HUES48 (cell line): Measurements from ENCODE around the gene PJA1.

Source experiments
- H3K27ac ChIP-seq: one replicate; pipeline ENCODE4 v1.7.0; 2013; ENCODE audit warnings: low read depth, low read length, inconsistent platforms
- H3K27me3 ChIP-seq: 2 replicates; pipeline ENCODE4 v1.6.1; 2013; ENCODE audit warnings: mild to moderate bottlenecking, low read length; ENCODE audit not compliant: control insufficient read depth, insufficient read depth
- H3K36me3 ChIP-seq: 2 replicates; pipeline ENCODE4 v1.6.1; 2013; ENCODE audit warnings: low read length; ENCODE audit not compliant: control insufficient read depth, insufficient read depth
- H3K4me1 ChIP-seq: 2 replicates; pipeline ENCODE4 v1.6.1; 2013; ENCODE audit warnings: mild to moderate bottlenecking, low read length; ENCODE audit not compliant: control insufficient read depth, insufficient read depth
- H3K4me3 ChIP-seq: 2 replicates; pipeline ENCODE4 v1.5.1; 2013; ENCODE audit warnings: mild to moderate bottlenecking, low read depth, low read length
- H3K9ac ChIP-seq: 2 replicates; pipeline ENCODE4 v1.6.1; 2013; ENCODE audit warnings: mild to moderate bottlenecking, low read depth, low read length, moderate library complexity
- H3K9me3 ChIP-seq: 2 replicates; pipeline ENCODE4 v1.6.1; 2013; ENCODE audit warnings: low read length; ENCODE audit not compliant: control insufficient read depth, insufficient read depth

PJA1 gene

GRCh38 chrX:69152417-69152841 is 12.8 kb downstream of the PJA1 start:
- Histone ChIP-seq H3K4me3 (0 out of 2 replicates have a peak overlapping the region, but pooled peaks have one; percentile 0), H3K9ac (no peak overlapping the region)

GRCh38 chrX:69151866-69152284 is 13.4 kb downstream of the PJA1 start:
- Histone ChIP-seq H3K9me3 (peaks cover 13% of the 10 kb centered on the region), H3K4me1 (peaks cover 48% of the 10 kb centered on the region), H3K36me3 (no peaks in the 10 kb centered on the region), H3K4me3 (0 out of 2 replicates have a peak overlapping the region, but pooled peaks have one; percentile 0), H3K27ac (no peak overlapping the region), H3K9ac (no peak overlapping the region), H3K27me3 (no peaks in the 10 kb centered on the region)

More at GRCh38 chrX:69152417-69152841, 12.8 kb downstream of the PJA1 start:
- H3K27ac ChIP-seq: no peak overlapping the region
- H3K9me3 ChIP-seq: peaks cover 16% of the 10 kb centered on the region
- H3K36me3 ChIP-seq: no peaks in the 10 kb centered on the region
- H3K4me1 ChIP-seq: peaks cover 48% of the 10 kb centered on the region
- no peaks in the 10 kb centered on the region for H3K27me3 ChIP-seq

- Histone ChIP-seq H3K4me1 (peaks cover 44% of the 10 kb centered on the region), H3K4me3 (peak overlapping the region; percentile 29), H3K27me3 (no peaks in the 10 kb centered on the region), H3K9me3 (peaks cover 17% of the 10 kb centered on the region; the same call in 1 of the 2 replicates), H3K27ac (peak overlapping the region; percentile 93), H3K36me3 (no peaks in the 10 kb centered on the region), H3K9ac (peak overlapping the region; percentile 13; the same call in 1 of the 2 replicates)
These were observed 14.8 kb downstream of the PJA1 start for GRCh38 chrX:69150281-69150960.

GRCh38 chrX:69149466-69150280 is 15.6 kb downstream of the PJA1 start:
- H3K27me3 ChIP-seq: no peaks in the 10 kb centered on the region
- H3K4me3 ChIP-seq: peak overlapping the region; percentile 33
- H3K9ac ChIP-seq: peak overlapping the region; percentile 39
- peak overlapping the region; percentile 93 for H3K27ac ChIP-seq
- H3K36me3 ChIP-seq: no peaks in the 10 kb centered on the region
- peaks cover 20% of the 10 kb centered on the region; the same call in 1 of the 2 replicates for H3K9me3 ChIP-seq
- H3K4me1 ChIP-seq: peaks cover 36% of the 10 kb centered on the region

GRCh38 chrX:69148946-69149345 is 16.3 kb downstream of the PJA1 start:
- Histone ChIP-seq H3K9ac (no peak overlapping the region), H3K27ac (peak overlapping the region; percentile 61)

GRCh38 chrX:69146739-69147138 is 18.5 kb downstream of the PJA1 start:
- no peak overlapping the region for H3K9ac ChIP-seq
- H3K36me3 ChIP-seq: no peaks in the 10 kb centered on the region
- no peak overlapping the region for H3K4me3 ChIP-seq
- no peaks in the 10 kb centered on the region for H3K27me3 ChIP-seq
- peaks cover 17% of the 10 kb centered on the region for H3K4me1 ChIP-seq
- no peak overlapping the region for H3K27ac ChIP-seq
- peaks cover 10% of the 10 kb centered on the region; the same call in 1 of the 2 replicates for H3K9me3 ChIP-seq

More at GRCh38 chrX:69148946-69149345, 16.3 kb downstream of the PJA1 start:
- Histone ChIP-seq H3K9me3 (peaks cover 20% of the 10 kb centered on the region; the same call in 1 of the 2 replicates), H3K4me3 (no peak overlapping the region), H3K36me3 (no peaks in the 10 kb centered on the region), H3K4me1 (peaks cover 29% of the 10 kb centered on the region), H3K27me3 (no peaks in the 10 kb centered on the region)

- Histone ChIP-seq H3K9ac (no peak overlapping the region), H3K27ac (no peak overlapping the region), H3K9me3 (peaks cover 10% of the 10 kb centered on the region; the same call in 1 of the 2 replicates), H3K36me3 (no peaks in the 10 kb centered on the region), H3K4me1 (peaks cover 12% of the 10 kb centered on the region), H3K4me3 (no peak overlapping the region), H3K27me3 (no peaks in the 10 kb centered on the region)
These were observed 19.5 kb downstream of the PJA1 start for GRCh38 chrX:69145714-69146113.

- Histone ChIP-seq H3K36me3 (no peaks in the 10 kb centered on the region), H3K4me1 (peaks cover 9% of the 10 kb centered on the region; the same call in 1 of the 2 replicates), H3K27me3 (no peaks in the 10 kb centered on the region), H3K9me3 (peaks cover 10% of the 10 kb centered on the region; the same call in 1 of the 2 replicates), H3K27ac (no peak overlapping the region), H3K4me3 (no peak overlapping the region), H3K9ac (no peak overlapping the region)
These were observed 20.2 kb downstream of the PJA1 start for GRCh38 chrX:69144838-69145680.

GRCh38 chrX:69143530-69143929 is 21.7 kb downstream of the PJA1 start:
- Histone ChIP-seq H3K27ac (no peak overlapping the region), H3K9ac (no peak overlapping the region), H3K4me1 (no peaks in the 10 kb centered on the region; the same call in 1 of the 2 replicates), H3K27me3 (no peaks in the 10 kb centered on the region), H3K9me3 (peaks cover 17% of the 10 kb centered on the region; the same call in 1 of the 2 replicates), H3K4me3 (no peak overlapping the region), H3K36me3 (no peaks in the 10 kb centered on the region)

- Histone ChIP-seq H3K4me3 (no peak overlapping the region), H3K9me3 (peaks cover 16% of the 10 kb centered on the region; the same call in 1 of the 2 replicates), H3K27ac (no peak overlapping the region), H3K36me3 (no peaks in the 10 kb centered on the region), H3K27me3 (no peaks in the 10 kb centered on the region), H3K9ac (no peak overlapping the region), H3K4me1 (peaks cover 3% of the 10 kb centered on the region; the same call in 1 of the 2 replicates)
These were observed 22.3 kb downstream of the PJA1 start for GRCh38 chrX:69142788-69143469.
